GM21717 (cell line): ENCODE data around the gene NMD3.
"Not testable (repeated sequence)": the region's sequence is repeated elsewhere in the genome, so short reads cannot be mapped to it uniquely, and the experiment has no call there.

Experiments used
- ATAC-seq: cut with Tn5 transposase; IDR thresholded peaks from one replicate; pipeline ENCODE4 v1.9.1; 2021; ENCODE audit warnings: mild to moderate bottlenecking, moderate library complexity; ENCODE audit not compliant: unreplicated experiment

NMD3 gene

GRCh38 chr3:161220850-161221753 is at the start of gene NMD3:
NMD3 (plus strand) TSS chr3:161221311; CDS start chr3:161222014, 703 bp downstream.
- ATAC-seq = peak; percentile 99

GRCh38 chr3:161171639-161172552 is 49.2 kb upstream of the NMD3 start:
- ATAC-seq = no peak

- ATAC-seq = no peak
Observed at GRCh38 chr3:161175506-161175905, 45.6 kb upstream of the NMD3 start.

- ATAC-seq = no peak
Observed at GRCh38 chr3:161177991-161178390, 43.1 kb upstream of the NMD3 start.

GRCh38 chr3:161181371-161181770 is 39.7 kb upstream of the NMD3 start:
- ATAC-seq = not testable (repeated sequence)

- ATAC-seq = no peak
Observed at GRCh38 chr3:161187046-161187445, 34.1 kb upstream of the NMD3 start.

- ATAC-seq = no peak
Observed at GRCh38 chr3:161197855-161198850, 23.0 kb upstream of the NMD3 start.

GRCh38 chr3:161199926-161200325 is 21.2 kb upstream of the NMD3 start:
- no peak for ATAC-seq

GRCh38 chr3:161203485-161204098 is 17.5 kb upstream of the NMD3 start:
- no peak for ATAC-seq

GRCh38 chr3:161208931-161209330 is 12.2 kb upstream of the NMD3 start:
- ATAC-seq = no peak

GRCh38 chr3:161212171-161212771 is 8.8 kb upstream of the NMD3 start:
- no peak for ATAC-seq

- no peak for ATAC-seq
Observed at GRCh38 chr3:161212906-161213305, 8.2 kb upstream of the NMD3 start.

GRCh38 chr3:161213644-161214043 is 7.5 kb upstream of the NMD3 start:
- ATAC-seq = no peak

- ATAC-seq = no peak
Observed at GRCh38 chr3:161215185-161215584, 5.9 kb upstream of the NMD3 start.

GRCh38 chr3:161217496-161217895 is 3.6 kb upstream of the NMD3 start:
- no peak for ATAC-seq

- no peak for ATAC-seq
Observed at GRCh38 chr3:161219495-161219894, 1.6 kb upstream of the NMD3 start.

GRCh38 chr3:161221806-161222600 is 892 bp downstream of the NMD3 start:
- ATAC-seq = no peak

GRCh38 chr3:161222662-161223061 is 1.6 kb downstream of the NMD3 start:
- no peak for ATAC-seq

GRCh38 chr3:161224786-161225185 is 3.7 kb downstream of the NMD3 start:
- ATAC-seq = no peak
